ENCODE data around the gene VGLL4. TPM values are rescaled to one million over a fixed set of nuclear protein-coding genes. Genes with fewer than 3 reads are reported as not detected.

VGLL4 gene
- total RNA-seq, 1 experiment from 2014 or later, result 42.1 TPM

GRCh38 chr3:11655196-11655928 lies 11.6 kb upstream of the VGLL4 start:
- no peak overlapping the region for H2AFZ ChIP-seq (ENCODE audit: low read length)
- H3K18ac ChIP-seq (ENCODE audit: insufficient read length, low read depth, low read length), result no peak overlapping the region
- H2BK20ac ChIP-seq (ENCODE audit: low read depth, low read length, poor library complexity, severe bottlenecking), result no peak overlapping the region
- H4K20me1 ChIP-seq (ENCODE audit: control insufficient read depth, insufficient read depth, insufficient read length), result no peaks in the 10 kb centered on the region
- H3K36me3 Mint-ChIP-seq (ENCODE audit: insufficient read depth in 1 of 3, low read depth in 3 of 3), result no peaks in the 10 kb centered on the region
- no peak overlapping the region for H2BK12ac ChIP-seq (ENCODE audit: insufficient read length, low read depth, low read length)
- H3T11ph ChIP-seq (ENCODE audit: low read length), result no peak overlapping the region
- no peak overlapping the region for H4K5ac ChIP-seq (ENCODE audit: insufficient read length, low read depth, low read length)
- H3K4me2 ChIP-seq (ENCODE audit: insufficient read depth, insufficient read length, low read length), result no peak overlapping the region
- no peak overlapping the region for H4K91ac ChIP-seq (ENCODE audit: insufficient read length, low read depth, low read length)
- no peaks in the 10 kb centered on the region for H3K27me3 ChIP-seq (ENCODE audit: insufficient read depth, low read length)
- DNase-seq, result peak; percentile 55
- no peak overlapping the region for H3K4ac ChIP-seq (ENCODE audit: low read depth, low read length)
- no peaks in the 10 kb centered on the region; the same call in 1 of the 2 replicates for H3K27me3 Mint-ChIP-seq (ENCODE audit: low read depth)
- no peak overlapping the region for H3K14ac ChIP-seq (ENCODE audit: insufficient read depth, low read length)
- H3K79me2 ChIP-seq (ENCODE audit: insufficient read depth, low read length), result no peaks in the 10 kb centered on the region
- H3K4me1 Mint-ChIP-seq, result peaks cover 42 to 47% of the 10 kb centered on the region in 2 experiments
- H2BK120ac ChIP-seq (ENCODE audit: low read depth, low read length, poor library complexity, severe bottlenecking), result no peak overlapping the region
- H3K9me3 ChIP-seq (ENCODE audit: control insufficient read depth, low read depth, low read length), result no peaks in the 10 kb centered on the region
- no CpG with 5 or more reads among the region's 13 CpGs for WGBS (ENCODE audit: extremely low coverage, insufficient read length, low lambda C conversion rate)
- H2AK5ac ChIP-seq (ENCODE audit: insufficient read length, low read length), result no peak overlapping the region
- no peak overlapping the region for H3K56ac ChIP-seq (ENCODE audit: insufficient read length, low read depth, low read length)
- H3K27ac Mint-ChIP-seq, result peak overlapping the region; percentile 1 to 92 (median 77); a peak in 3 of 7 replicates
- no peak overlapping the region; a peak in 1 of 5 replicates for H3K4me3 Mint-ChIP-seq
- H2BK5ac ChIP-seq (ENCODE audit: insufficient read length, low read length), result no peak overlapping the region
- H4K8ac ChIP-seq (replicated peaks; ENCODE audit: insufficient read length, low read depth, low read length), result no peak overlapping the region
- H3K9ac ChIP-seq (ENCODE audit: extremely low read depth, insufficient read length, low read length), result no peak overlapping the region
- no peak overlapping the region for H2BK15ac ChIP-seq (ENCODE audit: low read depth, low read length)
- no peak overlapping the region for H3K27ac ChIP-seq (ENCODE audit: insufficient read length, low read depth, low read length)
- H3K23ac ChIP-seq (ENCODE audit: insufficient read length, low read depth, low read length), result no peak overlapping the region
- no peaks in the 10 kb centered on the region for H3K79me1 ChIP-seq (ENCODE audit: insufficient read depth, low read depth, low read length, poor library complexity, severe bottlenecking)
- H3K23me2 ChIP-seq (ENCODE audit: insufficient read length, low read depth, low read length, poor library complexity, severe bottlenecking), result no peaks in the 10 kb centered on the region
- TF ChIP-seq, protein P1, sequence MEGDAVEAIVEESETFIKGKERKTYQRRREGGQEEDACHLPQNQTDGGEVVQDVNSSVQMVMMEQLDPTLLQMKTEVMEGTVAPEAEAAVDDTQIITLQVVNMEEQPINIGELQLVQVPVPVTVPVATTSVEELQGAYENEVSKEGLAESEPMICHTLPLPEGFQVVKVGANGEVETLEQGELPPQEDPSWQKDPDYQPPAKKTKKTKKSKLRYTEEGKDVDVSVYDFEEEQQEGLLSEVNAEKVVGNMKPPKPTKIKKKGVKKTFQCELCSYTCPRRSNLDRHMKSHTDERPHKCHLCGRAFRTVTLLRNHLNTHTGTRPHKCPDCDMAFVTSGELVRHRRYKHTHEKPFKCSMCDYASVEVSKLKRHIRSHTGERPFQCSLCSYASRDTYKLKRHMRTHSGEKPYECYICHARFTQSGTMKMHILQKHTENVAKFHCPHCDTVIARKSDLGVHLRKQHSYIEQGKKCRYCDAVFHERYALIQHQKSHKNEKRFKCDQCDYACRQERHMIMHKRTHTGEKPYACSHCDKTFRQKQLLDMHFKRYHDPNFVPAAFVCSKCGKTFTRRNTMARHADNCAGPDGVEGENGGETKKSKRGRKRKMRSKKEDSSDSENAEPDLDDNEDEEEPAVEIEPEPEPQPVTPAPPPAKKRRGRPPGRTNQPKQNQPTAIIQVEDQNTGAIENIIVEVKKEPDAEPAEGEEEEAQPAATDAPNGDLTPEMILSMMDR (conservative IDR thresholded peaks at IDR 0.05), result peak; percentile 72
- H3K4me1 ChIP-seq (ENCODE audit: insufficient read depth, low read length), result no peaks in the 10 kb centered on the region; the same call in 1 of the 2 replicates
- no peaks in the 10 kb centered on the region for H3K9me3 Mint-ChIP-seq

Measured in H9 (cell line).